ENCODE results near the gene CCR6. TPM values are rescaled to one million over a fixed set of nuclear protein-coding genes. Genes with fewer than 3 reads are reported as not detected.
A peak's percentile ranks its signal among the peaks of the same experiment; 100 is the strongest.

Gene CCR6
- total and polyA plus RNA-seq, 2 donors = 2.1 to 2.7 TPM

GRCh38 chr6:167141667-167142432 lies 19.0 kb downstream of the CCR6 start:
- peaks cover 0 to 6% of the 10 kb centered on the region in 2 donors for H3K27me3 ChIP-seq (ENCODE audit: control insufficient read depth in 2 of 2, insufficient read depth in 1 of 2, low read length in 1 of 2)
- peak in 4 of 9 donors; percentile 10 to 49 (median 33) for DNase-seq (ENCODE audit: low read depth in 6 of 9, low spot score in 9 of 9)
- H3K4me1 ChIP-seq (ENCODE audit: control insufficient read depth in 2 of 2, insufficient read depth in 2 of 2, low read length in 2 of 2) = no peaks in the 10 kb centered on the region
- H3K27ac ChIP-seq (ENCODE audit: low read depth in 1 of 2, low read length in 1 of 2) = no peak overlapping the region
- H3K4me3 ChIP-seq (ENCODE audit: low read length in 2 of 2) = no peak overlapping the region
- 51% methylated on average over 18 of the region's 18 CpGs for WGBS
- no peaks in the 10 kb centered on the region for H3K9me3 ChIP-seq (ENCODE audit: control insufficient read depth in 2 of 2, insufficient read depth in 1 of 2, low read length in 1 of 2)
- H3K36me3 ChIP-seq (ENCODE audit: control insufficient read depth in 2 of 2, insufficient read depth in 2 of 2, low read length in 1 of 2) = no peaks in the 10 kb centered on the region

GRCh38 chr6:167142433-167142761 lies 19.5 kb downstream of the CCR6 start:
- Histone ChIP-seq H3K27ac (ENCODE audit: low read depth in 1 of 2, low read length in 1 of 2) (no peak overlapping the region), H3K4me1 (ENCODE audit: control insufficient read depth in 2 of 2, insufficient read depth in 2 of 2, low read length in 2 of 2) (no peaks in the 10 kb centered on the region), H3K4me3 (ENCODE audit: low read length in 2 of 2) (no peak overlapping the region), H3K9me3 (ENCODE audit: control insufficient read depth in 2 of 2, insufficient read depth in 1 of 2, low read length in 1 of 2) (no peaks in the 10 kb centered on the region), H3K27me3 (ENCODE audit: control insufficient read depth in 2 of 2, insufficient read depth in 1 of 2, low read length in 1 of 2) (peaks cover 0 to 11% of the 10 kb centered on the region in 2 donors), H3K36me3 (ENCODE audit: control insufficient read depth in 2 of 2, insufficient read depth in 2 of 2, low read length in 1 of 2) (no peaks in the 10 kb centered on the region)
- 38% methylated on average over 4 of the region's 4 CpGs for WGBS
- DNase-seq (ENCODE audit: low read depth in 6 of 9, low spot score in 9 of 9) = no peak

- peaks cover 0 to 12% of the 10 kb centered on the region in 2 donors for H3K27me3 ChIP-seq (ENCODE audit: control insufficient read depth in 2 of 2, insufficient read depth in 1 of 2, low read length in 1 of 2)
- no peaks in the 10 kb centered on the region for H3K36me3 ChIP-seq (ENCODE audit: control insufficient read depth in 2 of 2, insufficient read depth in 2 of 2, low read length in 1 of 2)
- no peaks in the 10 kb centered on the region for H3K9me3 ChIP-seq (ENCODE audit: control insufficient read depth in 2 of 2, insufficient read depth in 1 of 2, low read length in 1 of 2)
- no peaks in the 10 kb centered on the region for H3K4me1 ChIP-seq (ENCODE audit: control insufficient read depth in 2 of 2, insufficient read depth in 2 of 2, low read length in 2 of 2)
- WGBS = 97% methylated on average over 9 of the region's 9 CpGs
- no peak overlapping the region for H3K4me3 ChIP-seq (ENCODE audit: low read length in 2 of 2)
- DNase-seq (ENCODE audit: low read depth in 6 of 9, low spot score in 9 of 9) = no peak
- H3K27ac ChIP-seq (ENCODE audit: low read depth in 1 of 2, low read length in 1 of 2) = no peak overlapping the region
These were observed 20.1 kb downstream of the CCR6 start for GRCh38 chr6:167143041-167143440.

- WGBS = 94% methylated on average over 12 of the region's 12 CpGs
- Histone ChIP-seq H3K27me3 (ENCODE audit: control insufficient read depth in 2 of 2, insufficient read depth in 1 of 2, low read length in 1 of 2) (peaks cover 0 to 12% of the 10 kb centered on the region in 2 donors), H3K4me3 (ENCODE audit: low read length in 2 of 2) (no peak overlapping the region), H3K4me1 (ENCODE audit: control insufficient read depth in 2 of 2, insufficient read depth in 2 of 2, low read length in 2 of 2) (no peaks in the 10 kb centered on the region), H3K36me3 (ENCODE audit: control insufficient read depth in 2 of 2, insufficient read depth in 2 of 2, low read length in 1 of 2) (no peaks in the 10 kb centered on the region), H3K9me3 (ENCODE audit: control insufficient read depth in 2 of 2, insufficient read depth in 1 of 2, low read length in 1 of 2) (no peaks in the 10 kb centered on the region), H3K27ac (ENCODE audit: low read depth in 1 of 2, low read length in 1 of 2) (no peak overlapping the region)
- DNase-seq (ENCODE audit: low read depth in 6 of 9, low spot score in 9 of 9) = no peak
These were observed 22.6 kb downstream of the CCR6 start for GRCh38 chr6:167145461-167145860.

- no peaks in the 10 kb centered on the region for H3K36me3 ChIP-seq (ENCODE audit: control insufficient read depth in 2 of 2, insufficient read depth in 2 of 2, low read length in 1 of 2)
- no peaks in the 10 kb centered on the region for H3K9me3 ChIP-seq (ENCODE audit: control insufficient read depth in 2 of 2, insufficient read depth in 1 of 2, low read length in 1 of 2)
- H3K4me3 ChIP-seq (ENCODE audit: low read length in 2 of 2) = no peak overlapping the region
- DNase-seq (ENCODE audit: low read depth in 6 of 9, low spot score in 9 of 9) = no peak
- no peak overlapping the region for H3K27ac ChIP-seq (ENCODE audit: low read depth in 1 of 2, low read length in 1 of 2)
- peaks cover 0 to 12% of the 10 kb centered on the region in 2 donors for H3K27me3 ChIP-seq (ENCODE audit: control insufficient read depth in 2 of 2, insufficient read depth in 1 of 2, low read length in 1 of 2)
- no peaks in the 10 kb centered on the region for H3K4me1 ChIP-seq (ENCODE audit: control insufficient read depth in 2 of 2, insufficient read depth in 2 of 2, low read length in 2 of 2)
- WGBS = 83% methylated on average over 15 of the region's 15 CpGs
These were observed 23.2 kb downstream of the CCR6 start for GRCh38 chr6:167146135-167146534.

GRCh38 chr6:167146977-167147376 lies 24.1 kb downstream of the CCR6 start:
- no peaks in the 10 kb centered on the region for H3K36me3 ChIP-seq (ENCODE audit: control insufficient read depth in 2 of 2, insufficient read depth in 2 of 2, low read length in 1 of 2)
- H3K4me1 ChIP-seq (ENCODE audit: control insufficient read depth in 2 of 2, insufficient read depth in 2 of 2, low read length in 2 of 2) = no peaks in the 10 kb centered on the region
- peaks cover 0 to 12% of the 10 kb centered on the region in 2 donors for H3K27me3 ChIP-seq (ENCODE audit: control insufficient read depth in 2 of 2, insufficient read depth in 1 of 2, low read length in 1 of 2)
- no peaks in the 10 kb centered on the region for H3K9me3 ChIP-seq (ENCODE audit: control insufficient read depth in 2 of 2, insufficient read depth in 1 of 2, low read length in 1 of 2)
- WGBS = 79% methylated on average over 16 of the region's 16 CpGs
- no peak overlapping the region for H3K27ac ChIP-seq (ENCODE audit: low read depth in 1 of 2, low read length in 1 of 2)
- H3K4me3 ChIP-seq (ENCODE audit: low read length in 2 of 2) = no peak overlapping the region
- no peak for DNase-seq (ENCODE audit: low read depth in 6 of 9, low spot score in 9 of 9)

- peaks cover 0 to 9% of the 10 kb centered on the region in 2 donors for H3K27me3 ChIP-seq (ENCODE audit: control insufficient read depth in 2 of 2, insufficient read depth in 1 of 2, low read length in 1 of 2)
- DNase-seq (ENCODE audit: low read depth in 6 of 9, low spot score in 9 of 9) = no peak
- no peaks in the 10 kb centered on the region for H3K9me3 ChIP-seq (ENCODE audit: control insufficient read depth in 2 of 2, insufficient read depth in 1 of 2, low read length in 1 of 2)
- no peak overlapping the region for H3K4me3 ChIP-seq (ENCODE audit: low read length in 2 of 2)
- no peaks in the 10 kb centered on the region for H3K4me1 ChIP-seq (ENCODE audit: control insufficient read depth in 2 of 2, insufficient read depth in 2 of 2, low read length in 2 of 2)
- H3K36me3 ChIP-seq (ENCODE audit: control insufficient read depth in 2 of 2, insufficient read depth in 2 of 2, low read length in 1 of 2) = no peaks in the 10 kb centered on the region
- H3K27ac ChIP-seq (ENCODE audit: low read depth in 1 of 2, low read length in 1 of 2) = no peak overlapping the region
These were observed 25.1 kb downstream of the CCR6 start for GRCh38 chr6:167148021-167148420.

GRCh38 chr6:167148997-167149396 lies 26.1 kb downstream of the CCR6 start:
- Histone ChIP-seq H3K27ac (ENCODE audit: low read depth in 1 of 2, low read length in 1 of 2) (no peak overlapping the region), H3K4me3 (ENCODE audit: low read length in 2 of 2) (no peak overlapping the region), H3K36me3 (ENCODE audit: control insufficient read depth in 2 of 2, insufficient read depth in 2 of 2, low read length in 1 of 2) (no peaks in the 10 kb centered on the region), H3K4me1 (ENCODE audit: control insufficient read depth in 2 of 2, insufficient read depth in 2 of 2, low read length in 2 of 2) (no peaks in the 10 kb centered on the region), H3K27me3 (ENCODE audit: control insufficient read depth in 2 of 2, insufficient read depth in 1 of 2, low read length in 1 of 2) (peaks cover 0 to 9% of the 10 kb centered on the region in 2 donors), H3K9me3 (ENCODE audit: control insufficient read depth in 2 of 2, insufficient read depth in 1 of 2, low read length in 1 of 2) (no peaks in the 10 kb centered on the region)
- DNase-seq (ENCODE audit: low read depth in 6 of 9, low spot score in 9 of 9) = no peak
- WGBS = 96% methylated on average over 5 of the region's 5 CpGs

- Histone ChIP-seq H3K9me3 (ENCODE audit: control insufficient read depth in 2 of 2, insufficient read depth in 1 of 2, low read length in 1 of 2) (no peaks in the 10 kb centered on the region), H3K27me3 (ENCODE audit: control insufficient read depth in 2 of 2, insufficient read depth in 1 of 2, low read length in 1 of 2) (peaks cover 0 to 11% of the 10 kb centered on the region in 2 donors), H3K4me1 (ENCODE audit: control insufficient read depth in 2 of 2, insufficient read depth in 2 of 2, low read length in 2 of 2) (no peaks in the 10 kb centered on the region), H3K36me3 (ENCODE audit: control insufficient read depth in 2 of 2, insufficient read depth in 2 of 2, low read length in 1 of 2) (no peaks in the 10 kb centered on the region), H3K4me3 (ENCODE audit: low read length in 2 of 2) (no peak overlapping the region), H3K27ac (ENCODE audit: low read depth in 1 of 2, low read length in 1 of 2) (no peak overlapping the region)
- WGBS = 95% methylated on average over 6 of the region's 6 CpGs
- no peak for DNase-seq (ENCODE audit: low read depth in 6 of 9, low spot score in 9 of 9)
These were observed 28.1 kb downstream of the CCR6 start for GRCh38 chr6:167150941-167151549.
